CD4-positive, alpha-beta T cell treated with Interleukin-6 at 100 ng/mL for 8 hours (primary cell): ENCODE data around the gene SLC41A3.
"Not testable (repeated sequence)": the region's sequence is repeated elsewhere in the genome, so short reads cannot be mapped to it uniquely, and the experiment has no call there.

Experiments
- DNase-seq: peaks from one replicate; pipeline ENCODE4 v3.0.0-alpha.2; 2020; ENCODE audit warnings: mixed read lengths, low spot score

SLC41A3 gene

GRCh38 chr3:126053949-126054569 lies 29.9 kb downstream of the SLC41A3 start:
- DNase-seq: no peak

- no peak for DNase-seq
Measured at GRCh38 chr3:126053513-126053912, 30.4 kb downstream of the SLC41A3 start.

GRCh38 chr3:126052196-126053058 lies 31.5 kb downstream of the SLC41A3 start:
- no peak for DNase-seq

GRCh38 chr3:126051741-126052140 lies 32.2 kb downstream of the SLC41A3 start:
- no peak for DNase-seq

- DNase-seq: no peak
Measured at GRCh38 chr3:126051234-126051633, 32.7 kb downstream of the SLC41A3 start.

- no peak for DNase-seq
Measured at GRCh38 chr3:126050626-126051025, 33.3 kb downstream of the SLC41A3 start.

- no peak for DNase-seq
Measured at GRCh38 chr3:126050050-126050392, 33.9 kb downstream of the SLC41A3 start.

GRCh38 chr3:126049289-126050049 lies 34.5 kb downstream of the SLC41A3 start:
- DNase-seq: no peak

GRCh38 chr3:126040386-126040785 lies 43.5 kb downstream of the SLC41A3 start:
- DNase-seq: no peak

GRCh38 chr3:126039870-126040269 lies 44.1 kb downstream of the SLC41A3 start:
- DNase-seq: no peak

GRCh38 chr3:126038791-126039190 lies 45.1 kb downstream of the SLC41A3 start:
- not testable (repeated sequence) for DNase-seq

GRCh38 chr3:126036056-126036549 lies 47.8 kb downstream of the SLC41A3 start:
- no peak for DNase-seq

GRCh38 chr3:126035362-126036050 lies 48.4 kb downstream of the SLC41A3 start:
- no peak for DNase-seq

- no peak for DNase-seq
Measured at GRCh38 chr3:126034481-126035361, 49.2 kb downstream of the SLC41A3 start.

- DNase-seq: no peak
Measured at GRCh38 chr3:126033765-126034164, 50.2 kb downstream of the SLC41A3 start.

- DNase-seq: no peak
Measured at GRCh38 chr3:126033051-126033745, 50.7 kb downstream of the SLC41A3 start.

GRCh38 chr3:126031981-126032471 lies 51.9 kb downstream of the SLC41A3 start:
- no peak for DNase-seq

- DNase-seq: no peak
Measured at GRCh38 chr3:126030455-126030854, 53.5 kb downstream of the SLC41A3 start.

- DNase-seq: no peak
Measured at GRCh38 chr3:126029241-126029640, 54.7 kb downstream of the SLC41A3 start.

- no peak for DNase-seq
Measured at GRCh38 chr3:126028096-126028495, 55.8 kb downstream of the SLC41A3 start.
